Central memory CD4-positive, alpha-beta T cell (primary cell): ENCODE data around the gene NDEL1.
A peak's percentile ranks its signal among the peaks of the same experiment; 100 is the strongest.

ENCODE experiments used
- DNase-seq: peaks from one replicate; pipeline ENCODE4 v3.0.0; 2022

Gene NDEL1

DNA sequence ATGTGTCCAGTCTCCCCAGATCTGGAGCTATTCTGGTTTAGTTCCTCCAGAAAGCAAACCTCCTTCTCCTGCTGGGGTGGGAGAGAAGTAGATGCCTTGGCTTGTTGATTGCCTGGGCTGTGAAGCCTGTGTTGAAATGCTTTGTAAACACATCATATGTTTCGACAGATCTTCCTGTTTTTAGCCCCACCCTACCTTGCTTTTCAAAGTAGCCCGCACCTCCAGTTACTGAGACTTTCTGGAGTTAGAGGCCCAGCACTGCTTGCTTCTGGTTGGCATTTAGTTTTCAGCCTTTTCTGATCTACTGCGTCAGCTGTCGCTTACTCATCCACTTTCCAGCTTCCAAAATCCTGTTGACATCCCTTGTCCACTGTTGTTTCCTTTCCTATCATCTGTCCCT, 17.9 kb upstream of the NDEL1 start:
- no peak for DNase-seq

DNA sequence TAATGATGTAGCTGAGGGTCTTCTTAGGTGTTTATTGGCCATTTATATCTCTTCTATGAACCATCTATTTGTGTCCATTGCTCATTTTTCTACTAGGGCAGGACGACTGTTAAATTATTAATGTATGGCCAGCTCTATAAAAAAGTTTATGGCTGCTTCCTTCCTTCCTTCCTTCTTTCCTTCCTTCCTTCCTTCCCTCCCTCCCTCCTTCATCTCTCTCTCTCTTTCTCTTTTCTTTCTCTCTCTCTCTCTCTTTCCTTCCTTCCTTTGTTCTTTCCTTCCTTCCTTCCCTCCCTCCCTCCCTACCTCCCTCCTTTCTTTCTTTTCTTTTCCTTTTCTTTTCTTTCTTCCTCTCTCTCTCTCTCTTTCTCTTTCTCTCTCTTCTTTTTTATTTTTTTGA, 17.2 kb upstream of the NDEL1 start:
- DNase-seq, result no peak

DNA sequence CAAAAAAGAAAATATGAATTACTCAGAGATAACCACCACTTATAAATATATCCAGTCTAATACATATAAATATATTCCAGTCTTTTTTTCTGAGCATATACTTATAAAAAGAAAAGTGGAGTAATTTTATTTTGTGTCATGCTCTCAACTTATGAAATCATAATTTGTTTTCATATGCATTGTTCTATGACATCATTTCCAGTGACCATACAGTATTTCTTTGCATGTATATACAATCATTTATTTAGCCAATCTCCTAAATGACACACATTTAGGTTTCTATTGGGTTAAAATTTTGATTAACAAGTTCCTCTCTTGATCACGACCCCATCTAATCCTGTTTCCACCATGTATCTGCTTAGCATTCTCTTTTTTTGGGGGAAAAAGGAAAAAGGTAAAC, 16.4 kb upstream of the NDEL1 start:
- DNase-seq, result no peak

DNA sequence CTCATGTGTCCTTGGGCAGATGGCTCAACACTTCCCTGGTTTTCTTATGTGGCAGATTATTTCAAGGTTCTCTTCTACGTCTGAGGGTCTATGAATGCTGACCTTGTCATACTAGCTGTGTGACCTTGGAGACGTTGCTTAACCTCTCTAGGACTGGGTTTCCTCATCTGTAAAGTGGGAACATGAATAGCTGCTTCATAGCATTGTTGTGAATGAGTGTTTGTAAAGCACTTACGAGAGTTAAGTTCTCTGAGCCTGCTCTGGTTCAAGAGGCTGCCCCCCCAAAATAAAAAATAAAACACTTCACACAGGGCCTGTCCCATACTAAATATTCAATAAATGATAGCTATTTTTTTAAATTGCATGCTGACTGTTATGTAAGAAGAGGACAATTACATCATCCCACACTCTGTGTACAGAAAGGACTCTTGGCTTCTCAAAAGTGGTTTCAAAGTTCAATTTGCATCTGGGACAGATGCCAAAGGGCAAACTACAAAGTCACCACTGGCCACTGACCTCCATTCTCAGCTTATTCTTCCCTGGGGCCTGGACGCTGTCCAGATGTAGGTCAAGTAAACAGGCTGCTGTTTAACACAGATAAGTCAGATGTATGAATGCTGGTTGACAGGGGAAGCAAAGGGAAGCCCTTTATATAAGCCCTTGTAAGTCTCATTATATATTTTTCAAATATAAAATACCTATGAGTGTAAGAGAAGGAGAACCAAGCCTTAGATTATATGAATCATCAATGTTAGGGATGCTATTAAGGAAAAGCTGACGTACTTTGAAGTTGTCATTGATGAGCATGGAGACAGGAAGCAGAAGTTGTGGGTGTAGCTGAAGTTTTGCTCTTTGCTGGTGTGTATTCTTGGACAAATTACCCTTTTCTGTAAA, 15.4 kb upstream of the NDEL1 start:
- no peak for DNase-seq

DNA sequence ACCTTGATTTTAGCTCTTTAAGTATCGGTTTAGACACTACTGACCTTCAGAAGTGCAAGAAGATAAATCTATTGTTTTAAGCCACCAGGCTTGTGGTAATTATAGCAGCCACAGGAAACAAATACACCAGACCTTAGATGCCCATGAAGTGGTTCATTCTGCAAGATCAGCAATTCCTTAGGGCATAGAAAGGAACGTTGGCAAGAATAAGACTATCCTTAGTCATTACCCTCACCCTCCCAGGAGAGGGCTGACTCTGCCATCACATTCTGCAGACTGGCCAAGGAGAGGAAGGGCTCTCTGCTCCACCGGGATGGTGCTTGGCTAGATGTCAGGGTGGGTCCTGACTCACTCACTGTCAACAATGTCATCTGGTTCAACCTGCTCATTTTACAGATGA, 14.1 kb upstream of the NDEL1 start:
- no peak for DNase-seq

DNA sequence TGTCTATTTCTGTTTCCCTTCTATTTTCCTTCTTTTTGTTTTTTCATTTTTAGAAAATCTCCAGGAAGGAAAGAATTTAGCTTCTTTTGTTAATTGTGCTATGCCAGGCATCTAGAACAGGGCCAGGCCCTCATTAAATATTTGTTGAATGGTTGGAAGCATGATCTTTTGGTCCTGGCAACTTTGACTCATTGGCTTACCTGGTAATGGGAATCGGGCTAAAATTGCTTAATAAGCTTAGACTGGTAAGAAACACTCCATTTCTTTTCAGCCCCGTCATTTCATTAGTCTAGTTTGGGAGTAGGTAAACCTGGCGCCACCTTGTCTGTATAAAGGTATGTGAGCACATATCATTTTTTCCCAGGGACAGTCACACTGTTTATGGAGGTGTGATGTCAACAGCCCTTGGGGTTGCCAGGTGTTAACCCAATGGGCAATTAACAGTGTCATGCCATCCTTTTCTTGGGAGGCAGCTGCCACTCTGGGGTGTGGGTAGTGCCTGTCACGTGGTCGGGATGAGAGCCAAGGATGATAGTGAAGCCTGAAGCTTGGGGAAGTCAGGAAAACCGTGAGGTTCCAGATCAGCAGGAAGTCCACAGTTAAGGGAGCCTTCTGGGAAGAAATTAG, 9.5 kb upstream of the NDEL1 start:
- DNase-seq, result no peak

DNA sequence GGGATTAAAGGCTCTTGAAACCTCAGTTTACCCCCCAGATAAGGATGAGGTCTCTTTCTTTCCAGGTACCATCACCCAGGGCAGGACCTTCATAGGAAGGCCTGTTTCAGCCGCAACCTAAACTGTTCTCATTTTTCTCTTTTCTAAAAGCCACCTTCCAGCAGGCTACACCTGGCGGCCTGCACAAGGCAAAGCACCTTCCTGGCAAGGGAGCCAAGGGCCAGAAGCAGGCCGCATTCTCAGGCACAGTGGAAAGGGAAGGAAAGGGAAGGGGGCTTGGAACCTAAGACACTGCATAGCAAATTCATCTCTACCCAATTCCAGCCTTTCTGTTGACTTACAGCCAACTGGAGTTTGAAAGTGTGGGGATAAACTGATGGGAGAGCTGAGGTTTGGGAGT, 8.9 kb upstream of the NDEL1 start:
- no peak for DNase-seq

DNA sequence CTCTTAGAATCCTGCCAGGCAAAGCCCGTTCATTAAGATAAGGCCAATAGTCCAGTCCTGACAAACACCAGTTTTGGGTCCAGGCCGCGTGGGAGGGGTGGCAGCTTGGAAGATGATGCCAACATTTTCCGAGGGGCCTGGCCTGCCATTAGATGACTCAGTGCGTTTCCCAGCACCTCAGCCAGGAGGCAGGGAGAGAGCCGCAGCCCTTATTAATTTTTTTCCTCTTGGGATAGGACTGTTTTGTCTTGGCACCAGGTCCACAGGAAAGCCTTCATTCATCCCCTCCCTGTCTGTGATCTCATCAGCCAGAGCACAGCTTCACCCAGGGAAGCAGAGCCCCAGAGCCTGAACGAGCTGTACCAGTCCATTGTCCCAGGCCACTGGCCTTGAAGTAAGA, 4.7 kb upstream of the NDEL1 start:
- DNase-seq, result no peak

DNA sequence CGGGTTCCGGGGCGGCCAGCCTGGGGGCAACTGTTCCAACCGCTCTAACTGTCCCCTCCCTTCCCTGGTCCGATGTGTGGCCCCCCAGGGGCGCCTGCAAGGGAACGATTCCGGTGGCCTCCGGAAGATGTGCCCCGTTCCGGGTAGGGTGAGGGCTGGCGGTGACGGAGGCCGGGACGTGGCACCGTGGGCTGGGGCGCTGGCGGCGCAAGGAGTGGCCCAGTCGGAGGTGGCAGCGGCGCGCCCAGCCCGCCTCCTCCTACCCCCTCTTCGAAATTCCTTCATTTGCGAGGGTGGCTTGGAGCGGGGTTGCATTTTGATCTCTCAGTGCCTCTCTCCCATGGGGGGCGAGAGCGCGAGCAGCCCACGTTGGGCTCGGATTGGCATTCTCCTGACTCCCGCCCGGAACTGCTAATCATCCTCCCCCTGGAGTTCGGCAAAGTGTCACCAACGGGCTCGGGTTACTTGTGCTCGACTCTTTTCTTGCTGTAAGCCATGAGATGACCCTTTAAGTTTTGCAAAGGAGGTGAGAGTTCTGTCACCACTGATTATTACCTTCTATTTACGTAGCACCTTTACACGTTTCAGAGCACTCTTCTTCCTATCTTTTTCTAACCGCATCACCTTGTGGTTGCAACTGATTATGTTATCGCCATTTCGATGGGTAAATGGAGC, 622 bp downstream of the NDEL1 start:
- DNase-seq, result peak; percentile 60

DNA sequence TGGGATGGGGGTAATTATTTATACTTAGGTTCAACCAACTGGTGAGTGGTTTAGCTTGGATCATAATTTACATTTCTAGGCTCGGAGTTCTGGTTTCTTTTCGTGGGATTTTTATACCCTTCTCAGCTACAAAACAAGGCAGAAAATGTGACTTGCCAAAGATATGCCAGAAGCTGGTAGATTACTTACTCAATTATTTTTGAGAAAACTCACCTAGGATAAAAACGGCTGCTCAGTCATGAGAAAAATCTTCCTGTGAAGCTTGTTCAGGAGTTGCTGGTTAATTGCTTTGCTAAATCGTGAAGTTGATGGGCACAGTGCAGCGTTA, 1.1 kb downstream of the NDEL1 start:
- no peak for DNase-seq

DNA sequence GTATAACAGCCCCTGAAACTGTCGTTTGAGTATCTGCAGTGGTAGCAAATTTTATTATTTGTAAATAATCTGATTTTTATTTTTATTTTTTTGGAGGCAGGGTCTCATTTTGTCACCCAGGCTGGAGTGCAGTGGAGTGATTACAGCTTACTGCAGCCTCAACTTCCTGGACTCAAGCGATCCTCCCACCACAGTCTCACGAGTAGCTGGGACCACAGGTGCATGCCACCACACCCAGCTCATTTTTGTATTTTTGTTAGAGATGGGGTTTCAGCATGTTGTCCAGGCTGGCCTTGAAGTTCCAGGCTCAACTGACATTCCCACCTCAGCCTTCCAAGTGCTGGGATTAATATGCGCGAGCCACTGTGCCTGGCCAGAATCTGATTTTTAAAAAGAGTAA, 2.8 kb downstream of the NDEL1 start:
- no peak for DNase-seq

DNA sequence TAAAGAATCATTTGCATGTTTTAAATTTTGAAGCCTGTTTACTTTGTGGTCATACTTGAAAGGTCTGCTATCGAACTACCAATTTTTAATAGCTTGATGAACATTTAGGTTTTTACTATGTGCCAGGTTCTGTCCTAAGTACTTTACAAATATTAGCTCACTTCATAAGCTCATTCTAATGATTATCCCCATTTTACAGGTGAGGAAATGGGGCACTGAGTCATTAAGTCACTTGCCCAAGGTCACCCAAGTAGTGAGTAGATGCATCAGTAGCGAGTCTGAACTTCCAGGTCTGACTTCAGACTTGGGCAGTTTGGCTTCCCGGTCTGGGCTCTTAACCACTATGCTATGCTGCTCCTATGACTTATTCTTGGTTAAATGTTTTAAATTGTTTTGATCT, 4.0 kb downstream of the NDEL1 start:
- DNase-seq, result no peak

DNA sequence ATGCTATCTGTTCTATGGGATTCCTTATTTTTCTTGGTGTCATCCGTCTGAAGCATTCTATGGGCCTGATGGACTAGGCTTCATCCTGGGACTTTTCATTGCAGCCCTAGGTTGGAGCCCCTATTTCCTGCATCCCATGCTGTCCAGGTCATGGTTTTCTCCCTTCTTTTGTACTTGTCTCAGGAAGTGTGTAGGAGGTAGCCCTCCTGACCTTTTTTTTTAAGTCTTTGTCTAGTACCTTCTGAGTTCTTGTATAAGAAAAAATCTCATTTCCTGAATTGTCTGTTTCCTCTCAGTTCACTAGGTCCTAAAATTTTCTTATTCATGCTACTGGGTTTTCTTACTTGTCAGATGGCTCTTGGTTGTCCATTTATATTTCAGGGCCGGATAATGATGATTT, 6.0 kb downstream of the NDEL1 start:
- DNase-seq, result no peak

DNA sequence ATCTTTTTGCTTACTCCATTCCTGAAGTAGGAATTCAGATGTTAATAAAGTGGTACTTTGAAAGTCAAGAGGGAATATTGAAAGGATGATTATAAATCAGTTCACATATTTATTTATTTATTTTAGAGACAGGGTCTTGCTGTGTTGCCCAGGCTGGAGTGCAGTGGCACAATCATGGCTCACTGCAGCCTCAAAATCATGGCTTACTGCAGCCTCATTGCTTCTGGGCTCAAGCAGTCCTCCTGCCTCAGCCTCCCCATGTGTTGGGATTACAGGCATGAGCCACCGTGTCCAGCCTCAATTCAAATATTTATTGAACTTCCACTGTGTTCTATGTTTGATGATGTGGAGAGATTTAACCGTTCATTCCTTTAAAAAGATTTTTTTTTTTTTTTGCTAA, 6.6 kb downstream of the NDEL1 start:
- DNase-seq, result no peak

DNA sequence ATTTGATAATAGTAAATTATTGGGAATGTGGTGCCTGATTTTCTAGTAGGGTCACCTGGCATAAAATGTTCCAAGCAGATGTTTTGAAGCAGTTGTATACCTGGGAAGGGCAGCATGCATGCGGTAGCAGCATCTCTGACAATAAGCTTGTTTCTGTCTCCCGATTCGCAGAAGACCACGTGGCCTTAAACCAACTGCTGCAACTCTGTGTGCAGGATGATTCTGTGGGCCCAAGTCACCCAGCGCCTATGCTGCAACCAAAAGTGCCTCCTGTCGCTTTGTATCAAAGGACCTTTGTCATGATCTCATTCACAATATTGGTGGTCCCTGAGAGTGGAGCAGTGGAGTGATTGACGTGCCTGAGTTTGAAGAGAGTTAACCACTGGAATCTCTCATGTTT, 8.1 kb downstream of the NDEL1 start:
- no peak for DNase-seq

DNA sequence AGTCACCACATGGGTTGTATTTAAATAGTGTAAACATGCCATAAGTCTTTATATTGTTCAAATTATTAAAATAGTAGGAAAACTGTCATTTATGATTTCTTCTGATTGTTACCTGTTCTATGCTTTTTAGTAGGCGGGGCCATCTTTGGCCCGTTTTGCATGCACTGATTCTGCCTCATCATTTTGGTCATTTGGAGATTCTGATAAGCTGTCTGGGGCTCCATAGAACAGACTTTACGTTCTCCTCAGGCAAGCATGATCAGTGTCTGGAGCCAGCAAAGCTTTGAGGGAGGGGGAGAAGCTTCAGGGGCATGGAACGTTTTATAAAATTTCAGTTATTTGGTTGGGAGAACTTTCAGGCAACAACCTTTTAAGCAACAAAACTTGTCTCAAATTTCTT, 8.8 kb downstream of the NDEL1 start:
- no peak for DNase-seq

DNA sequence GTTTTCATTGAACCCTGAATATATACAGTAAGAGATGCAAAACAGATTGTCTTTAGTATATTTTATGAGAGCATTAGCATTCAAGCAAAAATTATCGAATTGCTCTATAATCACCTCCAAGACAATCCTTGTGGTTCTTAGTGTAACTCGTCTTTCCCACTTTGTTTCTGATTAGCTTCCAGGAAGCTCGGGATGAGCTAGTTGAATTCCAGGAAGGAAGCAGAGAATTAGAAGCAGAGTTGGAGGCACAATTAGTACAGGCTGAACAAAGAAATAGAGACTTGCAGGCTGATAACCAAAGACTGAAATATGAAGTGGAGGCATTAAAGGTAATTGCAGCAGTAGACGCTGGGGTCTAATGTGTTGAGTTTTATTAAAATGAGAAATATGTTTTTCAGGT, 9.9 kb downstream of the NDEL1 start:
- no peak for DNase-seq

DNA sequence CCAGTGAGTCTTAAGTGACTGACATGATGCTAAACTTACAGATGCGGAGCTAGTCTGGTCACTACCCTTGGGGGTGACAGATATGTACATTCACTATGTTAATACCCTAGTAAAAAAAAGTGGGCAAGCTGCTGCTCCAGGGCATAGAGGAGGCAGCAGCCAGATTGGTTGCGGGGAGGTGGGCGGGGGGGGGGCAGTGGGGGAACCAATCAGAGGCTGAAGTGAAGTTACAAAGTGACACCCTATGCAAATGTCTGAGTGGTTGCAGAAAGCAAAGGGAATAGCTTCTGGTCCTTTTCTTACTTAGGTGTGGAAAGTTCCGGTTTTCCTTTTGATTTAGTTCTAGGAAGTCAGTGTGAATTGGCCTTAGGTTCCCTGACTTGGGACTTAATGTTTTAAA, 12.1 kb downstream of the NDEL1 start:
- no peak for DNase-seq

DNA sequence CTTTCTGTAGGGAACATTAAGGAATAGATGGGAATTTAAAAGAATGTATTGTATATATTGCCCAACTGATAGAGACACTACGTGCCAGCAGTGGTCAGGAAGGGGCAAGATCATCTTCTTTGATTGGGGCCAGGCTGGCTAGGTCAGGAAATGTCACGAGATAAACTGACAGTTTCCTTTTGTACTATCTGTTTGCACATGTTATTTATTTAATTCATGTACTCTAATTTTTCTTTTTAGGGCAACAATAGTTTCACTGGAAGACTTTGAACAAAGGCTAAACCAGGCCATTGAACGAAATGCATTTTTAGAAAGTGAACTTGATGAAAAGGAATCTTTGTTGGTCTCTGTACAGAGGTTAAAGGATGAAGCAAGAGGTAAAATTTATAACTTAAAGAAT, 12.6 kb downstream of the NDEL1 start:
- no peak for DNase-seq

DNA sequence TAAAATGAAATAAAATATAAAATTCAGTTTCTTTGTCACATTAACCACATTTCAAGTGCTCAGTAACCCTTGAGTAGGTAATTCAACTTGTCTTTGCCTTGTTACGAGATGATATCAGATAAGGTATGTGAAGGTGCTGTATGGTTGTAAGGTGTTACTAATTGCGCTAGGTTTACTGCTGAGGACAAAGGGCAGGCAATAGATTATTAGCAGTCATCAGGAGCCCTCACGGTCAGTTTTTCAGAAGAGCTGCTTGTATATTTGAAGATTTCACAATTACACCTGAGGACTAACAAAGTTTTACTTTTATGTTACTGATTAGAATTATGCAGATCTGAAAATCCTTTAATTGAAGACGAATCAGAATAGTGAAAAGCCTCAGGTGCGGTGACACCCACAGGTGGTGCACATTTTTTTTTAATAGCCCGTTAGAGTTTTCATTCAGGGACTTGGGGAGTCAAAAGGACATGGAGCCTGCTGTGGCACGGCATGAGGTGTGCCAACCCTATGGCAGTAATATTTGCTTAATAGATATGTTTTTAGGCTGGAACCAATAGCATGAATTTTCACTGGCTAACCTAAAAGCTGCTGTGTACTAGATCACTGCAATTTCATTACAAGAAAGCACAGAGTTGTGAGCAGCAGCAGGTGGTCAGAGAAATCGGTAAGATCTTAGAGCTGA, 16.4 kb downstream of the NDEL1 start:
- no peak for DNase-seq

DNA sequence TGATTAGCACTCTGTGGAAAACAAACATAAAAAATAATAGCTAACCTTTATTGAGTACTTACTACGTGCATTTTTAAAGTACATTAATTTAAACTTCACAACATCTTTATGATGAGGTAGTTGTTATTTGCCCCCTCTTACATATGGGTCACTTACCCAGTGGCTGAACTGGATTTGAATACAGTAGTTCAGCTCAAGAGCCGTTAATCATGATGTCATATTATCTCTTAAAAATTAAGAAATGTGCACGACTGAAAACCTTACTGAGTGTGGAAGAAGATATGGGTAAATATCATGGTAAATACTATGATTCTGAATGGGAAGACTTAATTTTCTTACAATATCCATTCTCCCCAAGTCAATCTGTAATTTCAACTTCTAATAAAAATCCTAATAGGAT, 17.6 kb downstream of the NDEL1 start:
- DNase-seq, result no peak

DNA sequence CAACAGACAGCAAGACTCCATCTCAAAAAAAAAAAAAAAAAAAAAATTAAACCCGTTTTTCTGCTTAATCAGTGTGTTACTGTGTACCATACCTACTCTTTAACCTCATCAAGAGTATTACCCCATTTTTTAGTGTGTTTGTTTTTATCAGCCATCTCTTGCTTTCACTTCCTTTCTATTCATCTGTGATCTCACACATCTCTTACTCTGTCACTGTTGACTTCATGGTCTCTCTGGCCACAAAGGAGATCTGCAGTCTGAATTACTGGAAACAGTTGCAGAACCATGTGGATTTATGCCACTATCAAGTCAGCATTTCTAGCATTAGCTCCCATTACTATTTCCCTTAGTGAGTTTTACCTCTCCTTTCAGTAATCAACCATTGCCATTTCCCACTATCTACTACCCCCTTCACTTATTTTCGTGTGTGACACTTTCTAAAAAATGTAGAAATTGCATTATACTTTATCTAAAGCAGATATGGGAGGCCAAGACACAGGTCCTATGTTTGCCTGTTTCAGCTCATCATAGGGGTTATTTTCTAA, 20.1 kb downstream of the NDEL1 start:
- no peak for DNase-seq

DNA sequence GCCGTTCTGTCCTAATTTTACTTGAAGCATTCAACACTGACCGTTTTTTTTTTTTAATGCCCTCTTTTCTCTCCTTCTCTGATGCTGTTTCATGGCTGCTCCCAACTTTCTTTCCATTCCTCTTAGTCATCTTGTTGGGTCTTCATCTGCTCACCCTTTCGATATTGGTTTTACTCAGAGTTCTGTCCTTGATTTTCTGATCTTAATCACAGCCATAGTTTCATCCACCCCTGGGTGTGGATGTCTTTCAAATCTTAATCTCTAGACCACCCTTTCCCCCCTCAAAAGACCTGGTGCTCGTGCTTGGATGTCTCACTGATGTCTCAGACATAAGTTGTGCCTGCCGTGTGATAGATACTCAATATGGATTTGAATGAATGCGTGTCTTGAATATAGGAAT, 22.4 kb downstream of the NDEL1 start:
- DNase-seq, result no peak
